Fibroblast of pulmonary artery (primary cell): ENCODE measurements around the gene RPL28.

Experiments
- DNase-seq: peaks from one replicate; pipeline ENCODE4 v3.0.0-alpha.2; 2010; ENCODE audit warnings: low read depth
- H3K4me3 ChIP-seq: replicated peaks from 2 replicates; pipeline ENCODE4 v1.5.1; 2011; ENCODE audit warnings: low read depth, mild to moderate bottlenecking, control low read depth, low read length, moderate library complexity
- TF ChIP-seq, protein P1 (sequence below): IDR thresholded peaks from 2 replicates; pipeline ENCODE4 v1.5.1; 2011; ENCODE audit warnings: mild to moderate bottlenecking, control low read depth, low read length, inconsistent platforms; ENCODE audit errors: missing control alignments

Gene RPL28

DNA sequence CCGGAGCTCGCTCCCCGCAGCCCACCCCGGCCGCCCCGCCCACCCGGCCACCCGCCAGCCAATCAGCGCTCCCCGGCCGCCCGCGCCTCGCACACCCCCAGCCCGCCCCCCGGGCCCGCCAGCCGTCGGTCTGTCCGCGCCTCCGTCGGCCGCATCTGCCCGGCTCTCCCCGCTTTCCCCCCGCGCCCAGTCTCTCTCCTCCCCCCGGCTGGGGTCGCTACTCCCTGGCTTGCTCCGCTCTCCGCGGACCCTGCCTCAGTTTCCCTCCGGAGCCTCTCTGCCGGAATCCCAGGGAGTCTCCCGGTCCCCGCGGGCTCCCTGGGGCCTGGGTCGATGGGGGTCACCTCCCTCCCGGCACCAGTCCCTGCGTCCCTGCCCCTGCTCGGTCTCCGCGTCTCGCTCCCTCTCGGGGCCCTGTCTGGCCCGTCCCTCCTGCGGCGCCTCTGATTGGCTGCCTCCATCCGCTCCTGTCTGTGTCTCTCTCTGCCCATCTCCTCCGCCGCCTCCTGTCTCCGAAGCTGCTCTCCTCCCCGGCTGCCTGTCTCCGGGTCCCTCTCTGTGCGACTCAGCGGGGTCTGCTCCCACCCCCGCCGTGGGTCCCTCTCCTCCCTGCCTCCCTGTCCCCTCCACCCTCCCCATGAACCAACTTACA, 16.0 kb upstream of the RPL28 start:
- peak; percentile 60 for DNase-seq
- peak overlapping the region; percentile 59 for H3K4me3 ChIP-seq
- TF ChIP-seq, protein P1, sequence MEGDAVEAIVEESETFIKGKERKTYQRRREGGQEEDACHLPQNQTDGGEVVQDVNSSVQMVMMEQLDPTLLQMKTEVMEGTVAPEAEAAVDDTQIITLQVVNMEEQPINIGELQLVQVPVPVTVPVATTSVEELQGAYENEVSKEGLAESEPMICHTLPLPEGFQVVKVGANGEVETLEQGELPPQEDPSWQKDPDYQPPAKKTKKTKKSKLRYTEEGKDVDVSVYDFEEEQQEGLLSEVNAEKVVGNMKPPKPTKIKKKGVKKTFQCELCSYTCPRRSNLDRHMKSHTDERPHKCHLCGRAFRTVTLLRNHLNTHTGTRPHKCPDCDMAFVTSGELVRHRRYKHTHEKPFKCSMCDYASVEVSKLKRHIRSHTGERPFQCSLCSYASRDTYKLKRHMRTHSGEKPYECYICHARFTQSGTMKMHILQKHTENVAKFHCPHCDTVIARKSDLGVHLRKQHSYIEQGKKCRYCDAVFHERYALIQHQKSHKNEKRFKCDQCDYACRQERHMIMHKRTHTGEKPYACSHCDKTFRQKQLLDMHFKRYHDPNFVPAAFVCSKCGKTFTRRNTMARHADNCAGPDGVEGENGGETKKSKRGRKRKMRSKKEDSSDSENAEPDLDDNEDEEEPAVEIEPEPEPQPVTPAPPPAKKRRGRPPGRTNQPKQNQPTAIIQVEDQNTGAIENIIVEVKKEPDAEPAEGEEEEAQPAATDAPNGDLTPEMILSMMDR: no peak

DNA sequence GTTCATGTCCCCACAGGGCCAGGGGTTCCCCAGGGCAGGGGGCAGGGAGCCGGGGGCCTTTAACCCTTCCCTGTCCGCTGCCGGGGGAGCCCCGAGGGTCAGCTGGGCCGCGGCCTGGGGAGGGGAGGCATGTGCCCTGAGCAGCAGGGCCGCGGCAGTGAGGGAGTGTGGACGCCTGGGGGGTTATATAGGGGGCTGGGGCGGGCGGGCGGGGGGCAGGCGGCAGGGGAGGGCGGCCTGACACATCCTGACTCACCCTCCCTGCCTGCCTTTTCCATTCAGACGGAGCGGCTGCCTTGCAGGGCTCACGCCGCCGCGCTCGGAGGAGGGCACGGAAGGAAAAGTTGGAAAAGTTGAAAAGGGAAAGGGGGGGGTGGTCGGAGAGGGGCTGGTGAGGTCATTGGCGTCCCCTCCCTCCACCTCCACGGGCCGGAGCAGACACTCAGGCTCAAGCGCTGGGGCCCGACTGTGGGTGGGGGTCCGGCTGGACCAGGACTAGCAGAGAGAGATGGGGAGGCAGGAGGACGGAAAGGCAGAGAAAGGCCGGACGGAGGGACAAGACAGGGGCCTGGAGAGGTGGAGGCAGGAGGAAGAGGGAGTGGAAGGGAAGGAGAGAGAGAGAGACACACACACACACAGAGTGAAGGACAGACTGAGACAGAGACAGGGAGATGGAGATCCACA, 15.3 kb upstream of the RPL28 start, which contains the start of gene IL11:
IL11 (minus strand) TSS at position 159 of the 684 bp plus-strand sequence; CDS start at position 6, 153 bp downstream.
- no peak for DNase-seq
- H3K4me3 ChIP-seq: peak within 1 kb of the TSS; percentile 59
- TF ChIP-seq, protein P1: no peak

DNA sequence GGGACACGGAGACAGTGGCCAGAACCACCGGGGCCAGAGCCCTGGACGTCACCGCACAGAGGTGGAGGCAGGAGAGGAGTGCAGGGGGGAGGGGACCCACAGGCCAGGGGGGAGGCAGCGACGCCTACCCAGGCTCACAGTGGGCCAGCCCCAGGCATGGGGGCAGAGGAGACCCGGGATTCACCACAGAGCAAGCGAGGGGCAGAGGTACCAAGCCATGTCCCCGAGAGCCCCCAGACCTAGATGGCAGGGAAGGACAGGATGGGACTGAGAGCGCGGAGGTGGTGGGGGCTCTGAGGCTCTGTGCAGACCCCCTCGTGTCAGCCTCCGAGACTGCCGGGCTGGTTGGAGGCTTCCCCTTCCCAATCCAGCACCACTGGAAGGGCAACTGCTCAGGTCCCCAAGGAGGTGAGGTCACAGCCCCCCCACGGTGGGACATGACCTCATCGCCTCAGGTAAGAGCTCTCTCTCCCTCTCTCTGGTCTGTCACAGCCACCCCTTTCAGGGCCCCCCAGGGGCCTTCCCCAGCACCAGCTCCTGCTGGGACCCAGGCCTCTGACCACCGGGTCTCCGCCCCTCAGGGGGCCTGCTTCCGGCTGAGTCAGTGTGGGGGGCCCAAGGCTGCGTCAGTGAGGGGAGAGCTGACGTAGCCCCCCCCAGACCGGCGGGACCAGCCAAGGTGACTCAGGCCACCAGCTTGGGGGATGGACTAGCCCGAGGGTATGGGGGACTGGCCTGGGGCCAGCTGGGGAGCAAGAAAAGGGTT, 13.2 kb upstream of the RPL28 start:
- DNase-seq: peak; percentile 45
- H3K4me3 ChIP-seq: no peak overlapping the region
- TF ChIP-seq, protein P1: no peak

DNA sequence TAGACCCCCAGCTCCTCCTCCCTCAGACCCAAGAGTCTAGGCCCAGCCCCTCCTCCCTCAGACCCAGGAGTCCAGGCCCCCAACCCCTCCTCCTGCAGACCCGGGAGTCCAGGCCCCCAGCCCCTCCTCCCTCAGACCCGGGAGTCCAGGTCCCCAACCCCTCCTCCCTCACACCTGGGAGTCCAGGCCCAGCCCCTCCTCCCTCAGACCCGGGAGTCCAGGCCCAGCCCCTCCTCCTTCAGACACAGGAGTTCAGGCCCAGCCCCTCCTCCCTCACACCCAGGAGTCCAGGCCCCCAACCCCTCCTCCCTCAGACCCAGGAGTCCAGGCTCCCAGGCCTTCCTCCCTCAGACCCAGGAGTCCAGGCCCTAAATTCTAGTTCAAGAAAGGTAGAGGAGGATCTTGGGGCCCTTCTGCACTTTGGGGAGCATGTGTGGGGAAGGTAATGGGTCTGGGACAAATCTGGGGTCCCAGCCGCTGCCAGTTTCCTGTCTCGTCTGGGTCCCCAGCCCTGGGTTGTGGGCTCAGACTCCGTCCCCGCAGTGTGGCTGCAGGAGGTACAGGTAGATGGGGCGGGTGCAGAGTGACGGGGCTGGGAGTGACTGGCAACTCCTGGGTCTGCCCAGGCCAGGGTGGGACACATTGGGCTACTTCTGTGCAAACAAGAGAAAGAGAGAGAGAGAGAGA, 12.3 kb upstream of the RPL28 start:
- no peak overlapping the region for H3K4me3 ChIP-seq
- TF ChIP-seq, protein P1: no peak
- no peak for DNase-seq

DNA sequence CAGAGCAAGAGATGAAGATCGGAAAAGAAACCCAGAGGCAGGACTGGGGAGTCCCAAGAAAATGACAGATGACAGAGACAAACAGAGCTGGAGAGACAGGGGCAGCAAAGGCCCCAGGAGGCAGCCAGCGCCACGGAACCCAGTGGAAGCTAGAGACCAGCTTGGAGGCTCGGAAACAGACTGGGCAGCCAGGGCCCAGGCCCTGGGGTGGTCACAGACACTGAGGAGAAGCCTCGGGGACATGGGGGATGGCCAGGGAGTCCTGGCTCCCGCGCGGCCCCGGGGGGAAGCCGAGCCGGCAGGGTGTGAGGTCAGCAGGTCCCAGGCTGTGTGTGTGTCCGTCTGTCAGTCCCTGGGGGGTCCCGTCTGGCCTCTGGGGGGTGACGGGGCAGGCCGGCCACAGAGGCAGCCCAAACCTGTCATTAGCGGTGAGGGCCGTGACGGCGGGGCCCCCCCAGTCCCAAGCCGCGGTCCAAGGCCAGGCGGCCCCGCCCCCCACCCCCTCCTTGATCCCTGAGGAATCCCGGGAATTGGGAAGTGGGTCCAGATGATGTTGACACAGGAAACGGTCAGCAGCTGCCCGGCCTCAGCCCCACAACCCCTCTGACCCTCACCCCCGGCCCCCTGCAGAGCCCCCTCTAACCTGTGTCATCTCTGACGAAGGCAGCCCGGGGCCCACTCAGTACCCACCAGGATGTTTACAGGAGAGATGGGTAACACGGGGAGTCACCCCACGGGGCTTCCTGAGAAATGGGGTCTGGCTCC, 11.6 kb upstream of the RPL28 start:
- H3K4me3 ChIP-seq: no peak overlapping the region
- peak; percentile 24 for DNase-seq
- TF ChIP-seq, protein P1: no peak

DNA sequence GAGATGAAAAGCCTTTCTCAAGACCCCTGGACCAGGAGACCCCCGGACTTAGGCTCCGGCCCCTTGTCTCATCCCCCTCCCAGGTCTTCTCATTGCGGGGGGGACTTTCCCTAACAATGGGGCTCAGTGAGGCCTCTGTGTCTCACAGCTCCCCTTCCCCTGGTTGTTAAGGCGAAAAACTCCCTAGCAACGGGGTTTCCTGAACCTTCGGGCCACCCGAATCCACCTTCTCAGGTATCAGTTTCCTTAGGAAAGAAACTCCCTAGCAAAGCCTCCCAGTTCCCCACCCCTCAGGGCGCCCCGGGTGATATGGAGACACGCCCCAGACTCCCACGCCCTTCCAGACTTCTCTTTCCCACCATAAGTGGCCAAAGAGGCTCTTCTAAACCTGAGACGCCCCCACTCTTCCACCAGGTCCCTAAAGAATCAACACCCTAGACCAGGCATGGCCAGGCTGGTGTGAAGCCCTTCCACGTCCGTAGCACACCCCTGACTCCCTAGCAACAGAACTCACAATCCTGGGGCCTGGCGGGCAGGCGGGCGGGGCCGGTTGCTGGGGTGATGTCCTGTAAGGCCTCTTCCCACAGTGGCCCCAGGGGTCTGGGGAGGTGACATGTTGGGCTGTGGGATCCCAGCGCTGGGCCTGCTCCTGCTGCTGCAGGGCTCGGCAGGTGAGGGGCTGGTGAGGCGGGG, 9.3 kb upstream of the RPL28 start, which contains the start of gene TMEM190:
TMEM190 (plus strand) TSS at position 586 of the 693 bp plus-strand sequence; CDS start at position 614, 28 bp downstream.
- H3K4me3 ChIP-seq: no peak within 1 kb of the TSS
- no peak for DNase-seq
- TF ChIP-seq, protein P1: no peak
